ENCODE measurements around the gene MYDGF. TPM values are rescaled to one million over a fixed set of nuclear protein-coding genes. Genes with fewer than 3 reads are reported as not detected.

The MYDGF gene
- total RNA-seq, 4 donors from 2014 or later = 21.8 to 63.5 (median 44.4) TPM

DNA sequence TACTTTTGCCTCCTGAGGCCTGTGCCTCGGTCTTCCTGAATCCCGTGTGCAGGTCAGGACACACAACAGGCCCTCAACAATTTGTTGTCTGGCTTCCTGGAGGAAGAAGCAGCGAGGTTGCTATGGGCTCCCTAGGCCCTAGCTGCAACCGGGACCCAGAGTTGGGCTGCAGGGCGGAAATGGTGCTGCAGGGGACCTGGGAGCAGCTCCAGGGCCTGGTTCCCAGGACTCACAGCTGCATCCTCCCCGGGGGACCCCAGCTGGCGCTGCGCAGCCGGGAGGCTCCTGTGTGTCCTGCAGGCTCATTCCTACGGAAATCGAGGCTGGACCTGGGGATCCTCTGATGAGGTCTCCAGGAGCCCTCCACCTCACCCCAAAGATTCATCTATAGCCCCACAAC is 31.8 kb downstream of the MYDGF start:
- Histone ChIP-seq H3K36me3 (no peaks in the 10 kb centered on the region), H3K4me3 (no peak overlapping the region), H3K27ac (peak overlapping the region; percentile 64 to 76), H3K9me3 (no peaks in the 10 kb centered on the region), H3K27me3 (no peaks in the 10 kb centered on the region), H3K4me1 (peaks cover 0 to 18% of the 10 kb centered on the region in 2 donors)
- TF ChIP-seq POLR2A (IDR thresholded peaks at IDR 0.05) = no peak
- TF ChIP-seq, protein P1, sequence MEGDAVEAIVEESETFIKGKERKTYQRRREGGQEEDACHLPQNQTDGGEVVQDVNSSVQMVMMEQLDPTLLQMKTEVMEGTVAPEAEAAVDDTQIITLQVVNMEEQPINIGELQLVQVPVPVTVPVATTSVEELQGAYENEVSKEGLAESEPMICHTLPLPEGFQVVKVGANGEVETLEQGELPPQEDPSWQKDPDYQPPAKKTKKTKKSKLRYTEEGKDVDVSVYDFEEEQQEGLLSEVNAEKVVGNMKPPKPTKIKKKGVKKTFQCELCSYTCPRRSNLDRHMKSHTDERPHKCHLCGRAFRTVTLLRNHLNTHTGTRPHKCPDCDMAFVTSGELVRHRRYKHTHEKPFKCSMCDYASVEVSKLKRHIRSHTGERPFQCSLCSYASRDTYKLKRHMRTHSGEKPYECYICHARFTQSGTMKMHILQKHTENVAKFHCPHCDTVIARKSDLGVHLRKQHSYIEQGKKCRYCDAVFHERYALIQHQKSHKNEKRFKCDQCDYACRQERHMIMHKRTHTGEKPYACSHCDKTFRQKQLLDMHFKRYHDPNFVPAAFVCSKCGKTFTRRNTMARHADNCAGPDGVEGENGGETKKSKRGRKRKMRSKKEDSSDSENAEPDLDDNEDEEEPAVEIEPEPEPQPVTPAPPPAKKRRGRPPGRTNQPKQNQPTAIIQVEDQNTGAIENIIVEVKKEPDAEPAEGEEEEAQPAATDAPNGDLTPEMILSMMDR (IDR thresholded peaks at IDR 0.05) = no peak
- peak in 1 of 2 donors; percentile 37 for DNase-seq
- intact Hi-C loops (cut with DNase I; ENCODE audit: low total_unique reads) = no loop called here

DNA sequence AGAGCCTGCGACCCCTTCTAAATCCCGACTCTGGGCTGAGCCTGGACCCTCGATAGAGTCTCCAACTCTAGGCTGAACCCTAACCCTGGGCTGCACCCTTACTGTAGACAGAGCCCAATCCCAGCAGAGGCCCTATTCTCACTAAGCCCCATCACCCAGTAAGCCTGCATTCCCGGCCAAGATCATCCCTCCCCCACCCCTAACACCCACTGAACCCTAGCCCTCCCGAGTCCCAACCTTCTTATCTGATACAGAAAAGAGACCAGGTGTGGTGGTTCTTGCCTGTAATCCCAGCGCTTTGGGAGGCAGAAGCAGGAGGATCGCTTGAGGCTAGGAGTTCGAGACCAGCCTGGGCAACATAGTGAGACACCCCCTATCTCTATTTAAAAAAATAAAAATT is 33.4 kb downstream of the MYDGF start:
- H3K27me3 ChIP-seq = no peaks in the 10 kb centered on the region
- no peak overlapping the region for H3K27ac ChIP-seq
- H3K4me1 ChIP-seq = peaks cover 0 to 18% of the 10 kb centered on the region in 2 donors
- H3K36me3 ChIP-seq = no peaks in the 10 kb centered on the region
- no peak overlapping the region for H3K4me3 ChIP-seq
- no peaks in the 10 kb centered on the region for H3K9me3 ChIP-seq
- DNase-seq = no peak
- TF ChIP-seq, protein P1 (IDR thresholded peaks at IDR 0.05) = no peak
- TF ChIP-seq POLR2A (IDR thresholded peaks at IDR 0.05) = no peak
- intact Hi-C loops (cut with DNase I; ENCODE audit: low total_unique reads) = no loop called here

DNA sequence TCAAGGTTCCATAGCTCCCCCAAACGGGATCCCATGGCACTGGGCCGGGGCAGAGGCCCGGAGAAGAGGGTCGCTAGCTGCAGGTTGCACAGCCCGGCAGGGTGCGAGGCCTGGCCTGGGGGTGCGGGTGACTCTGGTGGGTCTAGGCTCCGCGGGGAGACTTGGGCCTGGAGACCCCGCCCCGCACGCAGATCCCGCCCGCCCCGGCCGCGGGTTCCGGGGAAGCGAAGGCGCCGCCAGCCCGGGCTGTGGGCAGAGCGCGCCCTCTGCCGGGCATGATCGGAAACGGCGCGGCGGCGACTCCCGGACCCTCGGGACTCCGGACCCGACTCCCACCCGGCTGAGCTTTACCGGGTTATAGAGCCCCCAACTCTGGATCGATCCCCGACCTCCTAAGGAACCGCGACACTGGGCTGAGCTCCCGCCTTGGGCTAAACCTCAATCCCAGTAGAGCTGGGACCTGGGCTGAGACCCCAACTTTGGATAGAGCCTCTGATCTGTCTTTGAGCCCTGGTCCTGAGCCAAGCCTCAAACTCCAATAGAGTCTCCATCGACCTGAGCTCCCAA is 33.9 kb downstream of the MYDGF start:
- no peaks in the 10 kb centered on the region for H3K36me3 ChIP-seq
- peak overlapping the region; percentile 27 to 38 for H3K4me3 ChIP-seq
- TF ChIP-seq, protein P1 (IDR thresholded peaks at IDR 0.05) = peak; percentile 84 to 99 (median 88)
- TF ChIP-seq POLR2A (IDR thresholded peaks at IDR 0.05) = no peak
- no peaks in the 10 kb centered on the region for H3K27me3 ChIP-seq
- peak in 1 of 2 donors; percentile 66 for DNase-seq
- H3K4me1 ChIP-seq = peaks cover 0 to 18% of the 10 kb centered on the region in 2 donors
- no peaks in the 10 kb centered on the region for H3K9me3 ChIP-seq
- intact Hi-C loops (cut with DNase I; ENCODE audit: low total_unique reads) = no loop called here
- peak overlapping the region in 1 of 2 donors; percentile 8 for H3K27ac ChIP-seq

DNA sequence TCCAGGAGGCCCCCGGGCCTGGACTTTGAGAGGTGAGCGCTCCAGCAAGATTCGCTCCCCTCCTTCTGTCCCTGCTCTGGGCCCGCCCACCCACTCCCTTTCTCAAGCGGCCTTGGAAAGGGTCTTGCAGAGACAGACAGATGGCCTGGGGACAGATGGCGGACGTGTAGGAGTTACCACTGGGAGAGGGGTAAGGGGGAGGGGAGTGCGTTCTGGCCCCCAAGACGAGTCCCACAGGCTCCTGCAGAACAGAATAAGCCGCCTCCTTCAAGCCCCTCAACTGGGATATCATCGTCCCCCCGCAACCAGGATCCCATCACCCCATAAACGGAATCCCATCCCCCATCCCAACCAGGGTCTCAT is 34.4 kb downstream of the MYDGF start:
- H3K27me3 ChIP-seq = no peaks in the 10 kb centered on the region
- no peak for DNase-seq
- H3K4me3 ChIP-seq = peak overlapping the region; percentile 27 to 38
- H3K36me3 ChIP-seq = no peaks in the 10 kb centered on the region
- intact Hi-C loops (cut with DNase I; ENCODE audit: low total_unique reads) = no loop called here
- H3K9me3 ChIP-seq = no peaks in the 10 kb centered on the region
- TF ChIP-seq, protein P1 (IDR thresholded peaks at IDR 0.05) = no peak
- no peak for TF ChIP-seq POLR2A (IDR thresholded peaks at IDR 0.05)
- H3K4me1 ChIP-seq = peaks cover 0 to 18% of the 10 kb centered on the region in 2 donors
- peak overlapping the region in 1 of 2 donors; percentile 8 for H3K27ac ChIP-seq

DNA sequence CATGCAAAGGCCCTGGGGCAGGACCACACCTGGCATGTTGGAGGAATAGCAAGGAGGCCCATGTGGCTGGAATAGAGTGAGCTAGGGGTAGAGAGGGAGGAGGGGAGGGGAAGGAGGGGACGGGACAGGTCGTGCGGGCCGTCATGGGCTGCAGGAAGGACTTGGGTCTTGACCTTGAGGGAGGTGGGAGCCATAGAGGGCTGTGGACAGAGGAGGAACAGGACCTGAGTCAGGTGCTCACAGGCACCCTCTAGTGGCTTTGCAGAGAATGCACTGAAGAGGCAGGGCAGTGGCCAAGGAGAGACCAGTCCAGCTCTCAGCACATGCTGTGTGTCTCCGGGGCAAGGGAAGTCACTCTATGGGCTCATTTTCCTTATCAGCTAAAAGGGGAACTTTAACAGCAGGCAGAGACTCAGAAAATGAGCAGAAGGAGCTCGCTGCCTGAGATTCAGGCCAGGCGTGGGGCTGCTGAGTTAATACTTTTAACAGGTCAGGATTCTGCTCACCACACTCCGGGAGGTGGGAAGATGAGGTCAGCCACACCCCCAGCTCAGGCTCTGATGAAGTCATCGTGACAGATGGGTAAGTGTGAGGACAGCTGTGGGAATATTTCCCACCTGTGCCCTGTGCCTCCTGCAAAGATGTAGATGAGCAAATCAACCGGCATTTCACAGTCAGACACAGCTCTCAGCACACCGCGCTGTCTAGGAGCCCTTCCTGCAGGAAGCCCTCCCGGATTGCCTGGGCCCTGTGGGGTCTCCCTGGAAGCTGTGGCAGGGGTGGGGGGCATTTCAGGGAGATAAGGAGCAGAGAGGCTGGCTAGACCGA is 36.8 kb downstream of the MYDGF start:
- H3K4me1 ChIP-seq = peaks cover 0 to 13% of the 10 kb centered on the region in 2 donors
- intact Hi-C loops (cut with DNase I; ENCODE audit: low total_unique reads) = no loop called here
- H3K27ac ChIP-seq = no peak overlapping the region
- DNase-seq = no peak
- H3K4me3 ChIP-seq = no peak overlapping the region
- no peaks in the 10 kb centered on the region for H3K9me3 ChIP-seq
- H3K36me3 ChIP-seq = no peaks in the 10 kb centered on the region
- no peak for TF ChIP-seq POLR2A (IDR thresholded peaks at IDR 0.05)
- TF ChIP-seq, protein P1 (IDR thresholded peaks at IDR 0.05) = peak; percentile 31 to 53 (median 46)
- H3K27me3 ChIP-seq = no peaks in the 10 kb centered on the region
